ENCODE measurements around the gene RASA1.

RASA1 gene

DNA sequence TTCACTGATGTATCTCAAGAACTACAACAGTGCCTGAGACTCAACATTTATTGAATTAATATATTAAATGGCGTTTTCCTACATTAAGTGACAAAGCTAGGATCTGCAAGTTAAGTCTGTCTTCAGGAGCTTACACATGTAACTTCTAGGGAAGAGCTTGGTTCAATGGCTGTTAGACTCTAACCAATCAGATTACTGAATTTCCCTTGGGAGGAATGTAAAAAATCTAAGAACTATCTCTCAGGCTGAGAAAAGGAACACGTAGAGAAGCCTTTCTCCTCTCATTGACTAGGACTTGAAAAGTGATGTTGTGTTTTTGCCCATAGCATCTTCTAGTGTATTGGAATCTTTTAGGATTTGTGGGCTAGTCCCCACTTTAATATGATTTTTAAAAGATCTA is 91.4 kb downstream of the RASA1 start:
- DNase-seq (ENCODE audit: low read depth in 2 of 2, low spot score in 1 of 2) = no peak

DNA sequence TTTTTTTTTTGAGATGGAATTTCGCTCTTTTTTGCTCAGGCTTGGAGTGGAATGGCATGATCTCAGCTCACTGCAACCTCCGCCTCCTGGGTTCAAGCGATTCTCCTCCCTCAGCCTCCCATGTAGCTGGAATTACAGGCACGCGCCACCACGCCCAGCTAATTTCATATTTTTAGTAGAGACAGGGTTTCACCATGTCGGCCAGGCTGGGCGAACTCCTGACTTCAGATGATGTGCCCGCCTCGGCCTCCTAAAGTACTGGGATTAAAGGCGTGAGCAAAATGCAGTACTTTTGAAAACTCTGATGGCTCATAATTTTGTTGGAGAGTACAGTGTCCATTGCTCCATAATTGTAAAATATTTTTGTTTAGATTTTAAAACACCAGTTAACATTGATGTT is 92.4 kb downstream of the RASA1 start:
- no peak for DNase-seq (ENCODE audit: low read depth in 2 of 2, low spot score in 1 of 2)

DNA sequence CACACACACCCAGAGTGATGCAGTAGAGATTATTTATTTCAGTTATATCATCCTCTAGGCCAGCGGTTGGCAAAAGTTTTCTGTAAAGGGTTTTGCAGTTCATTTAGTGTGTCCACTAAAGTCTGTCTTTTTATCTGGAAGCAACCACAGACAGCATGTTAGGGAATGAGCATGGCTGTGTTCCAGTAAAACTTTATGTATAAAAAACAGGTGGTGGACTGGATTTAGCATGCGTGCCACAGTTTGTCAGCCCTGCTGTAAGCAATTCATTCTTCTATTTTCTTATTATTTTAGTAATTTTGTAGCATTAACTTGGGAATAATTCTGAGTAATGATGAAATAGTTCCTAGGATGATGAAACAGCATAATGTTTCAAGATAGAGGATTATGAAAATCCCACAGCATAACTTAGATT is 93.4 kb downstream of the RASA1 start:
- DNase-seq (ENCODE audit: low read depth in 2 of 2, low spot score in 1 of 2) = no peak

DNA sequence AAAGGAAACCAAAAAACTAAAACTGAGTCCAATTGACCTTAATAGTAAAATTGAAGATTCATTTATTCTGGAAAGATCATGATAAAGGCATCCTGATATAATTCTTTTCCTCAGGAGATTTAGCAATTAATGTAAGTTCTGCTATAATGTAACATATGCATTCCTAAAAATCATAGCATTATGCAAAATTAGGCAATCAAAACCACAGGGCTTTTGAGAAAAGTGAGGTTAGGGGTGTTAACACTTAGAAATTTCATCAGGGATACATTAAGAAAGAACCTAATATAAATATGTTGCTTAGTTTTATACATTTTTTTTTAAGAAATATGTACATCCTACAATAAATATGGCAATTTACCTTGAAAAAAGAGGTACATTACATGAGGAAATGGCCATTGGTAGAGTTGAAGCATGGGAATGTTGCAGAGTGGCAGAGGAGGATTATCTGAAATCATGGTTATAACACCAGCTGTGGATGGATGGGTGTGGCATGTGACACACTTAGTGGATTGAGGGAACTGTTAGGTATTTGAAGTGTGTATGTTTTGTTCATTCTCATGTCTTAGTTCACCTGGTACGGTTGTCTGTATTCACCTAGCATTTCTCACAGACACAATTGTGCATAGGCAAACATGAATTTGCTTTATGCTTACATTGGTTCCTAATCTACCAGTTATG is 94.0 kb downstream of the RASA1 start:
- no peak for DNase-seq (ENCODE audit: low read depth in 2 of 2, low spot score in 1 of 2)

DNA sequence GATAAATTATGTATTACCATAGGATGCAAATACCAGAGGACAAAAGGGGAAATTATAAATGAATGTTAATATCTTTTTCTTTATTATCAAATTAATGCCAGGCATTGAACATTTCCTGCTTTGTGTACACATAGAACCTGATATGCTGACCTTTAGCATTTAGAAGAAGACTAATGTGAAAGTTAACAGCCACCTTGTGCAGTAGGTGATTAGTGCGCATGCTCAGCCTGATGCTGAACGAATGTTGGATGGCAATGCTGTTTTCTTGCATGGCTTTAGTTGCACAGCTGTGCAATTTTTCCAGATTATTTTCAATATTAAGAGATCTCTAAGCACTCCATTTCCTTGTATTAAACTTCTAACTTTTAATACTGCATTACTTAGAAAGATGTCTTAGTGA is 99.6 kb downstream of the RASA1 start:
- no peak for DNase-seq (ENCODE audit: low read depth in 2 of 2, low spot score in 1 of 2)

DNA sequence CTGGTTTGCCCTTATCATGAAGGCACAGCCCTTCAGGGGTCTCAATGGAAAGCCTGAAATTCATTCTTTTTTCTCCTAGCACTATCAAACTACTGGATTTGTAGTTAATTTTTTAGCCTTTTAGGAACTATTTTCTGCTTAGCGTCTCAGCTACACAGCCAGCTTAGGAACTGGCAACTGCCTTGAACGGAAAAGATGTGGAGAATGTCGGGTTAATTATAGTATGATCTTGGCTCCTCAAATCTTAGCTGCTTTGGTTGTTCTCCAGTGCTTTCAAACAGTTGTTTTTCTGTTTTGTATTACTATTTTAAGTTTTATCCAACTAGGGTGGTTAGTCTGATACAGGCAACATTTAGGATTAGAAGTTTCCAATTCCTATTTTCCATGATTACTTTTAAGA is 100.9 kb downstream of the RASA1 start:
- DNase-seq (ENCODE audit: low read depth in 2 of 2, low spot score in 1 of 2) = no peak

DNA sequence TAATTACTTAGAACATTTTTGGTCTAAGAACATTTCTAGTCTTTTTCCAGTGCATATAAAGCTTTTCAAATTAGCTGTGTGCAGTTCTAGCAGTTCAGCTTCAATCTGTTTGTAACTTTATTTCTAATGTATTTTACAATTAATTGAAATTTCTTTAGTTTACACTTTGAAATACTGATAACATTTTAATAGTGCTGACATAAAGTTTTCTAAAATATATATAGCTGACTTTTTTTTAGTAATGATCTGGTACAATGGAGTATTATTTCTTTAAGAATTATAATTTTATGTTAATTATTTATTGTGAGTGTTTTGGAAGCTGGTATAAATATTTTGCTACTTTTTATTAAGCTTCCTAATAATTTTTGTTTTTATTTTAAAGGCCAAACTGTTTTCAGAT is 101.7 kb downstream of the RASA1 start:
- DNase-seq (ENCODE audit: low read depth in 2 of 2, low spot score in 1 of 2) = no peak

DNA sequence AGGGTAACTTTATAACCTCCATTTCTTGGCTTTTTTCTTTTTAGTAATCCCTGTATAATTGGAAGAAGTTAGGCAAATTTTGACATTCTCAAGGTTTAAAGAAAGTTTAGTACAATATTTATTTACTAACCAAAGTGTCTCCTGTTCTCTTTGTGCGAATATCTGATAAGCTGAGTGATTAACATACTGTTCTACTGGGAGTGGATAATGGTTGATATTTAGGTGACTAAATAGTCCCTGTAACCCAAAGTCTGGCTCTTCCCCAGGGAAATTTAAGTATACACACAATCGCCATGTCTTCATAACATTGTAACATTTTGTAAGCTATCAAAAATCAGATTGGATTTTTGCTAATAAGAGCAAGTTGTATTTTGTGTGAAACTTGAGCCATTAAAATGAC is 105.0 kb downstream of the RASA1 start:
- DNase-seq (ENCODE audit: low read depth in 2 of 2, low spot score in 1 of 2) = no peak

DNA sequence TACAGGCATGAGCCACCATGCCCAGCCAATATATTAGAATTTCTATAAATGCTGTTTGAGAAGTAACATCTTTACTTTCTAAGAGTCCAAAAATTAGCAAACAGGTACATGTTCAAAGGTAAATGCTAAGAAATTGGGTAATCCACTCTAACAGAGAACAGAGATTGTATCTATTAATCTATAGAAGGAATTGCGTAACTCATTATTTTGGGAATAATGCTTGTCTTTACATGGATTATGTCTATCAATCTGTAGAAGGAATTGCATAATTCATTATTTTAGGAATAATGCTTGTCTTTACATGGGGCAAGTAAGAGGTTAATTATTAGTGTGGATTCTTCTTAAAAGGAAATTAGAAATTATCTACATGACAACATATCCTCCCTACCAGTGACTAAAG is 114.5 kb downstream of the RASA1 start:
- DNase-seq (ENCODE audit: low read depth in 2 of 2, low spot score in 1 of 2) = no peak

DNA sequence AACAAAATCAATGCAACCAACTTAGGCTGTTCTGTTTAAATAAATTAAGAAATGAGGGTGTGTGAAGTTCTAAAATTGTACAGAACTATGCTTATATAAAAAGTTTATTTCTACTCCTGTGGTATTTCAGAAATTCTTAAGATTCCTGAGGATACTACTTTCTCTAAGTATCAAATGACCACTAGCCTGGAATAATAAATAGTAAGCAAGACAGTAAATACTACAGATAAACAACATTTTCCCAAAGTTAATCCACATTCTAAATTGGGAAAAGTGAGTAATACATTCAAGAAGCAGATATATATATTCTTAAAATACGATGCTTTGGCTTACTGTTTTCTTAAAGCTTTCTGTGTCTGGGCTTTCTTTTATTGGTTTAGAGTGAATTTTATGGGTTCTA is 115.5 kb downstream of the RASA1 start:
- no peak for DNase-seq (ENCODE audit: low read depth in 2 of 2, low spot score in 1 of 2)

DNA sequence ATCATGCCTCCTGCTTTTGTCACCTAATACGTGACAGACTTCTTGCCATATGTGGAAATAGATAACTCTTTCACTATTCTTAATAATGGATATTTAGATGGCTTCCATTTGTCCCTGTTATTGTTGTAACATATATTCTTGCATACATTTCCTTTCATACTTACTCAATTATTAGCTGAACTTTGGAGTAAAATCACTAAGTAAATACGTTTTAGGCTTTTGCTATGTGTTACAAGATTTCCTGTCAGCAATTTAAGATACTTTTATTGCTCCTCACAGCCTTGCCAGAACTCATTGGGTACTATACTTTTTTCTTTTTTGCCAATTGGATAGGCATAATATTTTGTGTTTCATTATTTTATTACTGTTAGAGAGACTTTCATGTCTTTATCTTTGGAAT is 118.1 kb downstream of the RASA1 start:
- no peak for DNase-seq (ENCODE audit: low read depth in 2 of 2, low spot score in 1 of 2)

DNA sequence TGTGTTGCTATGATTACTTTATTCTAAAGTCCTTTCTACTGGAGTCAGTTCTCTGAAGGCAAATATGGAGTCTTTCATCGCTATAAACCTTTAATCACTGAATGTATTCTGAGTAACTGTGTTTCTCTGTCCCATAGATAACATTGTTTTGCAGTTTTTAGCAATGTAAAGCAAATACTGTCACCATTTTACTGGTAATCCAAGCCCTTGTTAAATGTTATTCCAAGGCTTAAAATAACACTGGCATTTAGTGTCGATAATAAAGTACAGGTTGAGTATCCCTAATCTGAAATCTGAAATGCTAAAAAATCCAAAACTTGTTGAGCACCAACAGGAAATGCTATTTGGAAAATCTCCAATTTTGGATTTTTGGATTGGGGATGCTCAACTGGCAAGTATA is 120.4 kb downstream of the RASA1 start:
- no peak for DNase-seq (ENCODE audit: low read depth in 2 of 2, low spot score in 1 of 2)

DNA sequence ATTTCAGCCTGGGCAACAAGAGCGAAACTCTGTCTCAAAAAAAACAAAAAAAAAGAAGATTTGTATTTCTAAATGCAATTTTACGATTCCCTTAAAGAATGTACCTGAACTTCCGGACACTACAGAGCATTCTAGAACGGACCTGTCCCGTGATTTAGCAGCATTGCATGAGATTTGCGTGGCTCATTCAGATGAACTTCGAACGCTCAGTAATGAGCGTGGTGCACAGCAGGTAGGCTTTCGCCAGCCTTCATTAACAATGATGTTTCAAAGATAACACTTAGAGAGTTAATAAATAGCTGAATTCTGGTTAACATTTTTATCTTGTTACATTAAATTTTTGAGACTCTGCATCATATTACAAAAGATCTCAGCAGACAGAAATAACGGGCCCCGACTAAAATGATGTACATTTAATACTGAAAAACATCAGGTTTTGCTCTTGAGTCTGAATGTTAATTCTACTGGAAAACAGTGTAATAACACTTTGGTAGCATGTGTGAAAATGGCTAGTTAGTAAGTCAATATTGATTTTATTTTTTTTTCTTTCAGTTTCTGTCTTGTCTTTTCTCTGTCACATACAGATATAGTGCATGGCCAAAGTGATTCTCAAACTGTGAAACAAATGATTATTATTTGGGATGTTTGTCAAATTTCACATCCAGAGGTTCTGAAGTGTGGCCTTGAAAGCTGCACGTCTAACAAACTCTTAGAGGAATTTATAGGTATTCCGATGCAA is 121.8 kb downstream of the RASA1 start:
- no peak for DNase-seq (ENCODE audit: low read depth in 2 of 2, low spot score in 1 of 2)

DNA sequence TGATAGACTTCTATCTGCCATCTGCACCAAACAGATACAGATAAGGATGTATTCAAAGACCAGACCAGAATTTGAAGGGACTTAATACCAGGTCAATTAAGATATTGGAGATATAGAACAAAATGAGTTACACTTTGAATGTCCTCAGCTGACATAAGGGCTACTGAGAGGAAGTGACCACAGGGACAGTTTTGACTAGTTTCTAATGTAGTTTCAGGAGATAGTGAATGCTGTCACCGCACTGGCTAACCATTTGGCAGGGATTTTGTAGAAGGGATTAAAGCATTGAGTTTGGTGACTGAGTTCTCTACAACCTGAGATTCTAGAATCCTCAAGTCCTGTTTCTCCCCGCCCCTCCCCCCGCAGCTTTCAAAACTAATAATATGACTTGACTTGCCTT is 122.4 kb downstream of the RASA1 start:
- no peak for DNase-seq (ENCODE audit: low read depth in 2 of 2, low spot score in 1 of 2)

DNA sequence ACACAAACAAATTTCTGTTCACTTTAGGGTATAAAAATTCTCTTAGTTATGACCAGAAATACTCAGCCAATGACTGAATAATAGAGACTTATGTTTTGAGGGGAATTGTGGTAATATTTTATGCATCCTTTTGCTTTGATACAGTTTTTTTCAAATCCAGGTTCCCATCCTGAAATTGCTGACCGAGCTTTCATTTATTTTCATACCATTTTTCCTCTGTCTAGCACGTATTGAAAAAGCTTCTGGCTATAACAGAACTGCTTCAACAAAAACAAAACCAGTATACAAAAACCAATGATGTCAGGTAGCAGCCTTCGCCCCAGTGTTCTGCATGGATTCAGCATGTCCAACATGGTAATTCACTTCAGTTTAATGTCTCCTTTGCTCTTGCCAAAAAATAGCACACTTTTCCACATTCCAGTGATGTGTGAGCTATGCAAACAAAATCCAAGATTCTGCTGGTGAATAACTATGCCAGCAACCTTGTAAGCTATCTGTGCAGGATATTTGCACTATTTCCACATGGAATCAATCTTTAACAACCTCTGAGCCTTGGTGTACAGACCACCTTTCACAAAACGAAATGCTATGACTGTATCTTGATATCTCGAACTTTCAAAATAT is 123.0 kb downstream of the RASA1 start:
- no peak for DNase-seq (ENCODE audit: low read depth in 2 of 2, low spot score in 1 of 2)

DNA sequence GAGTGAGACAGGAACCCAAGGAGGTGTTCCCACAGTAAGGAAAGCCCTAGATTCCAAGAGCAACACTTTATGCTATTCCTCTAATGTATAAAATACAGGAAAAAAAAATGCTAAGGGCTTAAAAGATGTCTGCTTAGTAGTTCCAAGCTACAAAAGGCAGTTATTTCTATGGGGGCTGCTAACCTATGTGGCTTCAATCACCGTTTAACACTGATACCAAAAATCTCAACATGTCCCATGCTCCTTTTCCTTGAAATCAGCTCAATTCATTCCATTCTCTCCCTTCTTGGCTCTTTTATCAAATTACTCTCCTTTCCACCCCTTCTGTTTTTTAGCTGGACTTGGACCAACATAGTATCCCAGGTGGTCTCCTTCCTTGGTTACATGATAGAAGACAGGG is 124.5 kb downstream of the RASA1 start:
- no peak for DNase-seq (ENCODE audit: low read depth in 2 of 2, low spot score in 1 of 2)

DNA sequence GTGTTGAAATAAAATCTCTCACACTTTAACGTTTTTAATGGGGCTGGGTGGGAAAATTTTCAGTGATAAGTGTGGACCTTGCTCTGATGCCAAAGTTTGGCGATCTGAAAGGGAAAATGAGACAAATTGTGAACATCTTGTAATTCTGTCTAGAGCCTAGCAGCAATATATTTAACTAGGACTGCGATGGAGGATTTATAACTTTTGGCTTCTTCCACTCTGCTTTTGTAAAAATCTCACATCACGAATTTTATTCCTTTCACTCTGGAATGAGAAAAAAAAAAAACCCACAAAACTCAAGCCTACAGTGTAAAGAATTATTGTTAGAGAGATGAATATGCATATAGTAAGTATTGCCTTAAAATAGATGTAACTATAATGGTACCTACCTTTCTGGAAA is 125.1 kb downstream of the RASA1 start:
- DNase-seq (ENCODE audit: low read depth in 2 of 2, low spot score in 1 of 2) = no peak

DNA sequence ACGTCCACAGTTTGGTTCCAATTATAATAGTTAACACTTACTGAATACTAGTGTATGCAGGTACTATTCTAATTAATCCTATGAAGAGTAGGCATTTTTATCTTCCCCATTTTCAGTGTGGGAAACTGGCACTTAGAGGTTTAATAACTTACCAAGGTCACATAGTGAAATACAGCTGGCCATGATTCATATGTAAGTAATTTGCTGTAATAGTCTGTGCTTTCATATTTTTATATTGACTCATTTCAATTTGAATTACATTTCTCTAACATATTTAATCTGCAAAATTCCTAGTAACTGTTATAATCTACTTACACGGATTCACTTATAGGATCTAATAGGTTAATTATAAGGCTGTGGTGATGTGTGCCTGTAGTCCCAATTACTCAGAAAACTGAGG is 125.6 kb downstream of the RASA1 start:
- no peak for DNase-seq (ENCODE audit: low read depth in 2 of 2, low spot score in 1 of 2)

DNA sequence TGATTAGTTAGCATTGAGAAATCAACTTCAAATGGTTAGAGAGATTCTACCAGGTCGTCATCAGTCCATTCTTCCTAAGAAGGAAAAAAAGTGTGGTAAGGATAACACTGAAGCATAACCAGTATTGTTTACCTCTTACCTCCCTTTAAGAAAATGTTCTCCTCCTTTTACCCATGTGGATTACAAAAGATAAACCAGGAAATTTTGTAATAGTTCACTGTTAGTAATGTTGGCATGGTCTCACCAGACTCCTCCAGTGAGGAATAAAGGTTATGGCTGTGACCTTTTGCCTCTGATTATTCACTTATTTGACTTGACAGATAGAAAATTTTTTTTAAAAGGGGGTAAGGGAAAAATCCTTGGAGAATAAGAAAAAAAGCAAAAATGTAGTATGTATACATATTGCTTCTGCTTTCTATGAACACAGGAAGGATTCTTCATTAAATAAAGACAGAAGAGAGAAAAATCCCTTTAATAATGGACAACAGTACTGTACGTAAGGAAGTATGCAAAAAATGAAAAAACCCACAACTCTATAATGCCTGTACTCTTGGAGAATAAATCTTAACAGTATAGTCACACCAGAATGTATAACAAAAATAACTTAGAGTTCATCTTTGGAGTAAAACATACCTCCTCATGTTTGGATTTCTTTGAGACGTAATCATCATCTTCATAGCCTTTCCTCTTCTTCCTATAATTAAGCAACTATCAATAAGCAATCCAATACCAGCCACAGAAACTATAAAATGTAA is 126.9 kb downstream of the RASA1 start:
- DNase-seq (ENCODE audit: low read depth in 2 of 2, low spot score in 1 of 2) = no peak

DNA sequence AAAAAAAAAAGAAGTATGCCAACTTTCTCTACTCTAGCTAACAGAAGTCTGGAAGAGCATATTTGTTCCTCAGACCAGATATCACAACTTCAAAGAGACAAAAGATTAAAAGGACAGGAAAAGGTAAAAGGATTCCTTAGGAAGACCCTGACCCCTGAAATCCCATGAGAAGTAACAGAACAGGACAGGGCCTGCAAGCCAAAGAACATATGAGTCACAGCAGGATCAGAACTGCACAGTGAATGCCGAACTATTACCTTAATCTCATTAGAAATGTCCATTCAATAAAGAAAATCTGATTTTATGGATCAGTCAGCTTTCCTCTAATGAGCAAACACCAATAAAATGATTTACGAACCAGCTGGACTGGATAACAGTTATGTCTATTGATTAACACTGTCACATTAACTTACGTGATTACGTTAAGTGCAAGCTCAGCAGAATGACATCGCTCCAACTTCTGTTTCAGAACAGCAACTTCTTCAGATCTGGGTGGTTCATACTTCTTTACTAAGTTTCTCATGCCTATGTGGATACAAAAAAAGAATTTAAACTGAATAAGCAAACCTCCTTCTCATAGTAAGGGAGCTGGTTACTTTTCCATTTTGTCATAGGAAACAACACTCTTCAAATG is 131.4 kb downstream of the RASA1 start:
- no peak for DNase-seq (ENCODE audit: low read depth in 2 of 2, low spot score in 1 of 2)

DNA sequence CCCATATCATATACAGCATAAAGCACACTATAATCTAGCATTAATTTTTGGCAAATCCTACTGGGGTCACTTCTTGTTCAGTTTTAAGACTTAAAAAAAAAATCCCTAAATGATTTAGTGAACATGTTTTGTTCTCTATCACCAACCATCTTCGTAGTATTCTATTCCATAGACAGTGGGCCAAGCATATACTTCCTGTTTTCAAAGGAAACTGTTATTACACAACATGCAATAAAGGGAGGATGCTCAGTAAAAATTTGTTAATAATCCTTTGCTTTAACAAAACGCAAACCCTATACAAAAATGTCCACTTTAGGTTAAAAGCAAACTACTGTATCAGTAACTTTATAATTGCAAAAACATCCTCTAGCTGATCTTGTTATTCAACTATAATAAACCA is 132.0 kb downstream of the RASA1 start:
- no peak for DNase-seq (ENCODE audit: low read depth in 2 of 2, low spot score in 1 of 2)
